Smooth muscle cell of the brain vasculature (primary cell): ENCODE data around the gene OTUD3.
"Not testable (repeated sequence)": the region's sequence is repeated elsewhere in the genome, so short reads cannot be mapped to it uniquely, and the experiment has no call there.

ENCODE experiments used
- DNase-seq: peaks from one replicate; pipeline ENCODE4 v3.0.0-alpha.2; 2012; ENCODE audit warnings: low read depth, low spot score

Gene OTUD3, protein sequence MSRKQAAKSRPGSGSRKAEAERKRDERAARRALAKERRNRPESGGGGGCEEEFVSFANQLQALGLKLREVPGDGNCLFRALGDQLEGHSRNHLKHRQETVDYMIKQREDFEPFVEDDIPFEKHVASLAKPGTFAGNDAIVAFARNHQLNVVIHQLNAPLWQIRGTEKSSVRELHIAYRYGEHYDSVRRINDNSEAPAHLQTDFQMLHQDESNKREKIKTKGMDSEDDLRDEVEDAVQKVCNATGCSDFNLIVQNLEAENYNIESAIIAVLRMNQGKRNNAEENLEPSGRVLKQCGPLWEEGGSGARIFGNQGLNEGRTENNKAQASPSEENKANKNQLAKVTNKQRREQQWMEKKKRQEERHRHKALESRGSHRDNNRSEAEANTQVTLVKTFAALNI

DNA sequence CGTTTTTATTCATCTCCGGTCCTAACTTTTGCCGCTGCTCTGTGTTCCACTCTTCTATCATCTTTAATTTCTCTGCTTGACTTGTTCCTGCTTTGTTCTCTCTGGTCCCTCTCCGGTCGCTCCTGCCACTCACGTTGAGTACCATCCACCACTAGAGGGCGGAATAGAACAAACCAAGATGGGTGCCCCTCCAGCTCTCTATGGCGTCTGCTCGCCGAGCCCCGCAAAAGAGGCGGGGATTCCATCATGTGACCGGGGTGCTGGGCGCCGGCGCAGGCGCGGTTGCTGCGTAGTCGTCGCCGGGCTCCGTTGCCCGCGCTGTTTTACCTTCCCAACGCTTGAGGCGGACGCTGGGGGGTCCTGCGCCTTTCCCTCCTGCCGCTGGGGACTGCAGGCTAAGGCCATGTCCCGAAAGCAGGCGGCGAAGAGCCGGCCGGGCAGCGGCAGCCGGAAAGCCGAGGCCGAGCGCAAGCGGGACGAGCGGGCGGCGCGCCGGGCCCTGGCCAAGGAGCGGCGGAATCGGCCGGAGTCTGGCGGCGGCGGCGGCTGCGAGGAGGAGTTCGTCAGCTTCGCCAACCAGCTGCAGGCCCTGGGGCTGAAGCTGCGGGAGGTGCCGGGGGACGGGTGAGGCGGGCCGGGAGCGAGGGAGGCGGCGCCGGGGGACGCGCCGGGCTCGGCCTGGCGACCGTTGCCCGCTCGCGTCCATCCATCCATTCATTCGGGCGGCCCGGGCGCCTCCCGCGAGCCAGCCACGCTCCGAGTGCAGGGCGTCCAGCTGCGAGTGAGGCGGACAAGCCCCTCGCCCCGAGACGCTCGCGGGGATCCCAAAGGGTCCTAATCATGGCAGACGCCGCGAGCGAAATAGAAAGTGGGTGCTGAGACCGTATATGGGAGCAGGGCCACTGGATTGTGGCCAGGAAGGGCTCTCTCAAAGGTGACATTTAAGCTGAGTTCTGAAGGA lies at the start of gene OTUD3:
Gene OTUD3 (plus strand): TSS at position 285 of the 961 bp plus-strand sequence. CDS start 119 bp downstream, at position 404.
- DNase-seq, result peak; percentile 93

DNA sequence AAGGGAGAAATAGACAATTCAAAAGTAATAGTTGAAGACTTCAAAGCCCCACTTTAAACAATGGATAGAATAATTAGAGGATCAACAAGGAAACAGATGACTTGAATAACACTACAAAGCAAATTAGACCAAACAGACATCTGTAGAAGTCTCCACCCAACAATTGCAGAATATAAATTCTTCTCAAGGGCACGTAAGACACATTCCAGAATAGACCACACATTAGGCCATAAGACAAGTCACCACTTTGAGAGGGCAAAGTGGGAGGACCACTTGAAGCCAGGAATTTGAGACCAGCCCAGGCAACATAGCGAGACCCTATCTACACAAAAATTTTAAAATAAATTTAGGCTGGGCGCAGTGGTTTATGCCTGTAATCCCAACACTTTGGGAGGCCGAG lies 46.6 kb upstream of the OTUD3 start:
- no peak for DNase-seq

DNA sequence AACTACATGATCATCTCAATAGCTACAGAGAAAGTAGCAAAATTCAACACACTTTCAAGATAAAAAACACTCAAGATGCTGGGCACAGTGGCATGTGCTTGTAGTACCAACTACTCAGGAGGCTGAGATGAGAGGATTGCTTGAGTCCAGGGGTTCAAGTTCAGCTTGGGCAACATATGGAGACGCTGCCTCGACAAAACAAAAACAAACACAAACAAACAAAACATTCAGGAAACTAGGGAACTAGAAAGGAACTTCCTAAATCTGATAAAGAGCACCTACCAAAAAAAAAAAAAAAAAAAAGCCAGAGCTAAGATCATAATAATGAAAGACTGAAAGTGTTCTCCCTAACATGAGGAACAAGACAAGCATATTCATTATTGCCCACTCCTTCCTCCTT lies 44.3 kb upstream of the OTUD3 start:
- DNase-seq, result no peak

DNA sequence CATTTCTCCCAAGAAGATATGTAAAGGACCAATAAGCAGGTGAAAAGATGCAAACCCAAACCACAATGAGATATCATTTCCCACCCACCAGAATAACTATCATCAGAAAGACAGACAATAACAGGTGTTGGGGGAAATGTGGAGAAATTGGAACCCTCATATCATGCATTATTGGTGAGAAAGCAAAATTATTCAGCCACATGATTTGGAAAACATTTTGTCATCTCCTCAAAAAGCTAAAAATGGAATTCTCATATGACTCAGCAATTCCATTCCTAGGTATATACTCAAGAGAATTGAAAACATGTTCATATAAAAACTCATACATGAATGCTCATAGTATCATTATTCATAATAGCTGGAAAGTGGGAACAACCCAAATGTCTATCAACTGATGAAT lies 42.0 kb upstream of the OTUD3 start:
- DNase-seq, result no peak

DNA sequence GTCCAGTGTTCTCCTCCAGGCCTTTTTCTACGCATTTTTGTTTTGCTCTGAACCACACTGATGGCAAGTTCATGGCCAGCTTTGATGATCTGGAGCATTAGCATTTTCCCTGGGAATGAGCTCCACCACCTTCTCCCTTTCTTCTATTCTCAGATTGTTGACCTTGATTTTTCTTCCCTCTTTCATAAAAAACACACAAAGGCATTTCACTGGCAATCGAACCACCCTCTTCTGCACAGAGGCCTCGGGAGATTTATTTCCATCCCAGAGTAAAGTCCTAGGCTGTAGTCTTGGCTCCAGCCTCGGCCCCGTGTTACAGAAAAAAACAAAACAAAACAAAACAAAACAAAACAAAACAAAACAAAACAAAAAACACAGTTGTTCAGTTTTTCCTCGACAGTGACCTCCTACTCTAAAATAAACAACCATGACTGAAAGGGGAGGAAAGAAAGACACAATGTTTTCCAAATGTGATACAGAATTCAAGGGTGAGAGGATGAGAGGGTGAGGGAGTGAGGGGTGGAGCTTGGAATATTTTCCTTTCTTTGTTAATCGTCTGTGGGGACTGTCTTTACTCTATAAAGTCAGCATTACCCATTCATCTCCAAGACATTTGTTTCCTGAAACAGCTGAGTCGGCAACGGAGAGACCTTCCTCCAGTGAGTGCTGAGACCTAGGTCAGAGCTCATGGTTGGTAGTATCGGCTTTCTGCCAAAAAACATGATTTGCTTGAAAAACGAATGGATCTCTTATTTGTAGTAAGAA lies 37.3 kb upstream of the OTUD3 start:
- peak; percentile 75 for DNase-seq

DNA sequence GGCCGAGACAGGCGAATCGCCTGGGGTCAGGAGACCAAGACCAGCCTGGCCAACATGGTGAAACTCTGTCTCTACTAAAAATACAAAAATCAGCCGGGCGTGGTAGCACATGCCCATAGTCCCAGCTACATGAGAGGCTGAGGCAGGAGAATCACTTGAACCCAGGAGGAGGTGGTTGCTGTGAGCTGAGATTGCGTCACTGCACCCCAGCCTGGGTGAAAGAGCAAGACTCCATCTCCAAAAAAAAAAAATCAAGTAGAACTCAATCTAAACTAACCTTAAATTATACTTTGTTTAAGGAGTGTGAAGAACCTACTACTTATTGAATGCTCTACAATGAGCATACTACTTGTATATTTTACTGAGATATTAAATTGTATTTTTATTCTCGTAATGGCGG lies 36.6 kb upstream of the OTUD3 start:
- DNase-seq, result no peak

GRCh38 chr1:19846338-19846737 lies 35.9 kb upstream of the OTUD3 start:
- DNase-seq, result no peak

DNA sequence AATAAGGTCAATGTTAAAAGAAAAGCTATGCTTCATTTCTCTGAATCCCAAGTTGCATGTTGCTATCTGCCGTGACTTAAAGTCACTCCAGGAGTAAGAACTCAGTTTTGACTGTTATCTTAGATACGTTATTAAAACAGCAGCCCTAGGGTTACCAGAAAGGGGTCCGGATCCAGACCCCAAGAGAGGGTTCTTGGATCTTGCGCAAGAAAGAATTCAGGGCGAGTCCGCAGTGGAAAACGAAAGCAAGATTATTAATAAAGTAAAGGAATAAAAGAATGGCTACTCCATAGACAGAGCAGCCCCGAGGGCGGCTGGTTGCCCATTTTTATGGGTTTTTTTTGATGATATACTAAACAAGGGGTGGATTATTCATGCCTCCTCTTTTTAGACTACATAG lies 34.9 kb upstream of the OTUD3 start:
- DNase-seq, result not testable (repeated sequence)

DNA sequence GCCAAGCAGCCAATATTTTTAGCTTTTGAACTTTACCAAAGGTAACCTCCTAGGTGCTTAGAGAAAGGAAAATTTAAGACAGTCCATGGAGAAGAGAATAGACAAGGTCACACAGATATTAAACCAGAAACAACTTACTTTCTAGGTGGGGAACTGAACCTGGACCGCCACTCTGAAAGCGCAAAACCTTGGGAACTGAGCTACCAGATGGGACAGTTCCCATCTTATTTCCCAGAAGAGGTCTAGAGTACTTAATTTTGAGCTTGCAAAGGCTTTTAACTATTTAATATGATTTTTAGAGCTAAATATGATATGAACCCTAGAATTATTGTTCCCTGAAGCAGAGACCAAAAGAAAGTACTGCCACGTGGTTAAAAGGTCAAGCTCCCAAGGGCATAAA lies 32.9 kb upstream of the OTUD3 start:
- not testable (repeated sequence) for DNase-seq

DNA sequence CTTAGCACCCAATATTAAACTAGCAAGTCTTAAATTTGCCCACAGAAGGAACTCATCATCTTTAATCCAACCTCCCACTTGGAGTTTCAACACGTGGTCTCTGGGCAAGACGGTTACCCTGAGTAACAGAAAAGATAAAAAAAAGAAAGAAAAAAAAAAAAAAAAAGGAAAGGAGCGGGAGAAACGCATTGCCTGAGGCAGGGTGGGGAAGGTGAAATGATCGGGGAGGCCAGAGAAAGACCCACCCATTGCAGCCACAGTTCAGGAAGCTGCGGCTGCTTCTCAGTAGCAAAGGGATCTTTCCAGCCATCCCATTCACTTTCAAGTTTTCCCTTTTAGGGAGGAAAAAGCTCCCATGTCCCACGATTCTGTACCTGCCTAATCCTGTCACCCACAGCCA lies 32.0 kb upstream of the OTUD3 start:
- DNase-seq, result no peak

GRCh38 chr1:19852036-19852435 lies 30.2 kb upstream of the OTUD3 start:
- no peak for DNase-seq

GRCh38 chr1:19854866-19855265 lies 27.3 kb upstream of the OTUD3 start:
- DNase-seq, result no peak

- no peak for DNase-seq
Observed at GRCh38 chr1:19858893-19859292, 23.3 kb upstream of the OTUD3 start.

DNA sequence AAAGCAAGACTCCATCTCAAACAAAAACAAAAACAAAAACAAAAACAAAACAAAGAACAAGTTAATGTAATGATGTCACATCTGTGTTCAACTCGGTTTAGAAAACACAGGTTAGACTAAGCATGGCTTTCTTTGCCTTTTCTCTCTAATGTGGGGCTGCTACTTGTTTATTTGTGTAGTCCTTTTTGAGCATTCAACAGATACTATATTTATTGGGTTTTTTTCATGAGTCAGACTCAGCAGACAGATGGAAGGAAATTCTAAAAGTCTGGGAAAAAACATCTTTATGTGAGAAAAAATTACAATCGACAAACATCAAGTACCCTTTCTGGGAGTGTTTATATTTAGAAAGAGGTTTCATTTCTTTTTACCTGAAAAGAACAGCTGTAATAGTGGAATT lies 22.3 kb upstream of the OTUD3 start:
- no peak for DNase-seq

- no peak for DNase-seq
Observed at GRCh38 chr1:19860418-19860817, 21.8 kb upstream of the OTUD3 start.

GRCh38 chr1:19861034-19861433 lies 21.2 kb upstream of the OTUD3 start:
- no peak for DNase-seq

- no peak for DNase-seq
Observed at GRCh38 chr1:19861842-19862530, 20.2 kb upstream of the OTUD3 start.

DNA sequence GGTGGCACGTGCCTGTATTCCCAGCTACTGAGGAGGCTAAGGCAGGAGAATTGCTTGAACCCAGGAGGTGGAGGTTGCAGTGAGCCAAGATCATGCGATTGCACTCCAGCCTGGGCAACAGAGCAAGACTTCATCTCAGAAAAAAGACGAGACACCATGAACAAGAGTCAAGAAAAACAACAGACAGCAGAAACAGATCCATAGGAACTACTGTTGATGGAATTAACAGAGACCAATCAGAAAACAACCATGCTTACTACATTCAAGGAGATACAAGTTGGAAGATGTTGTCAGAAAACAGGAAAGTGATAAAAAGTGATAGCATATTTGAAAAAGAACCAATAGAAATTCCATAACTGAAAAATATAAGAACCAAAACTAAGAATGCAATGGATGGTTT lies 19.3 kb upstream of the OTUD3 start:
- DNase-seq, result no peak

DNA sequence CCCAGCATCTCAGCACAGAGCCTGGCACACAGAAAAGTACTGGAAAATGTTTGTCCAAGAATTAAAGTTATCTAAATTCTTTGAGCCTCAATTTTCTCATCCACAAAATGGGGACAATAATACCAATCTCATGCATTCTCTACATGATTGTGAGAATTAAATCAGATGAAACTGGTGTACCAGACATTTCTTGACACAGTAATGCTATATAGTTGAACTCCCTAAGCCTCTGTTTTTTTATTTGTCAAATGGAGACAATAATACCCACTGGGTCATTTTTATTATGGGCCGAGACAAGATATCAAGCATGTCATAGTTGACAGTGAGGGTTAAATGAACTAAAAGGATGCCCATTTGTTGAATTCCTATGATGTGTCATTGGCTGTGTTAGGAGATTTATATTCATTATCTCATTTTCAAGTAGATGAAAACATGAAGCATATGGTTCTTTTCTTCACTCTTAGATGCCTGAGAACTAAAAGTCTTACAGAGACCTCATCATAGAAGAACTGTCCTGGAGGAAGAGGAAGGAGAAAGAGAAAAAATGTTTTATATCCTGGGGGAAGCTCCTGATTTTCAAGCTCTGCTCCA lies 17.5 kb upstream of the OTUD3 start:
- DNase-seq, result no peak

GRCh38 chr1:19866029-19866428 lies 16.2 kb upstream of the OTUD3 start:
- DNase-seq, result no peak

- DNase-seq, result no peak
Observed at GRCh38 chr1:19866758-19867157, 15.4 kb upstream of the OTUD3 start.
